K562 (cell line): ENCODE data around the gene TDG. TPM values are rescaled to one million over a fixed set of nuclear protein-coding genes. Genes with fewer than 3 reads are reported as not detected.
A peak's percentile ranks its signal among the peaks of the same experiment; 100 is the strongest.

Experiments
- BCL6 ChIP-seq: fragments of 250-450 bp; sonication (Bioruptor Pico); IDR thresholded peaks from 2 replicates; pipeline ENCODE4 v1.4.0; 2020
- CCNT2 ChIP-seq: IDR thresholded peaks from 2 replicates; pipeline ENCODE4 v1.6.1; 2011; ENCODE audit warnings: borderline replicate concordance, low read depth, mild to moderate bottlenecking, moderate library complexity, mixed read lengths, low read length; ENCODE audit not compliant: insufficient read length; ENCODE audit errors: extremely low read depth
- DIDO1 ChIP-seq: fragments of 450-650 bp; IDR thresholded peaks from 2 replicates; pipeline ENCODE4 v1.6.1; 2016; ENCODE audit warnings: low read depth, missing biosample characterization, missing genetic modification characterization
- DPF2 ChIP-seq: fragments of 450-650 bp; IDR thresholded peaks from 2 replicates; pipeline ENCODE4 v1.6.1; 2016
- EGR1 ChIP-seq: fragments of 450-650 bp; conservative IDR thresholded peaks from 2 replicates; pipeline ENCODE4 v1.6.1; 2017; ENCODE audit warnings: mild to moderate bottlenecking
- FOSL1 ChIP-seq: fragments of 200-800 bp; sonication (Bioruptor generic); conservative IDR thresholded peaks from 2 replicates; pipeline ENCODE4 v1.6.1; 2016; ENCODE audit warnings: missing genetic modification characterization, missing compliant biosample characterization
- FOXK2 ChIP-seq, 2 experiments: fragments of 450-650 bp; IDR thresholded peaks in 1 of 2; conservative IDR thresholded peaks in 1 of 2; 2 replicates each; pipeline ENCODE4 v1.6.1; 2016; ENCODE audit warnings: low read depth in 2 of 2, mild to moderate bottlenecking in 1 of 2
- HDGF ChIP-seq: fragments of 450-650 bp; IDR thresholded peaks from 2 replicates; pipeline ENCODE4 v1.6.1; 2016
- HIVEP1 ChIP-seq: fragments of 250-450 bp; sonication (Bioruptor Pico); IDR thresholded peaks from 2 replicates; pipeline ENCODE4 v1.4.0; 2020; ENCODE audit warnings: mild to moderate bottlenecking
- HMG20B ChIP-seq: fragments of 250-450 bp; sonication (Bioruptor Pico); IDR thresholded peaks from 2 replicates; pipeline ENCODE4 v1.5.0; 2021; ENCODE audit warnings: mild to moderate bottlenecking
- HNRNPK ChIP-seq: fragments of 200-400 bp; formaldehyde crosslinking; IDR thresholded peaks from one replicate; pipeline ENCODE4 v1.6.1; 2018; ENCODE audit warnings: mild to moderate bottlenecking, low read depth, low read length; ENCODE audit not compliant: poor library complexity, severe bottlenecking
- JUNB ChIP-seq: fragments of 450-650 bp; formaldehyde crosslinking; conservative IDR thresholded peaks from 2 replicates; pipeline ENCODE4 v1.4.0; 2020; ENCODE audit warnings: mild to moderate bottlenecking
- NCOA1 ChIP-seq: fragments of 450-650 bp; IDR thresholded peaks from 2 replicates; pipeline ENCODE4 v1.6.1; 2016; ENCODE audit warnings: low read depth
- NRF1 ChIP-seq, 2 experiments: fragments of 450-650 bp; IDR thresholded peaks in 1 of 2; conservative IDR thresholded peaks in 1 of 2; 2 replicates each; pipeline ENCODE4 v1.6.1; 2014; ENCODE audit warnings: mild to moderate bottlenecking in 2 of 2
- PHF20 ChIP-seq: fragments of 450-650 bp; IDR thresholded peaks from 2 replicates; pipeline ENCODE4 v1.6.1; 2018; ENCODE audit not compliant: partially characterized antibody
- POLR2AphosphoS5 ChIP-seq: IDR thresholded peaks from 2 replicates; pipeline ENCODE4 v1.6.1; 2011; ENCODE audit warnings: mild to moderate bottlenecking, low read depth, low read length, moderate library complexity; ENCODE audit not compliant: control insufficient read depth, insufficient read depth
- SAFB ChIP-seq: fragments of 200-400 bp; formaldehyde crosslinking; IDR thresholded peaks from 2 replicates; pipeline ENCODE4 v1.6.1; 2017; ENCODE audit warnings: low read depth, low read length, borderline replicate concordance
- SPI1 ChIP-seq: IDR thresholded peaks from 2 replicates; pipeline ENCODE4 v1.6.1; 2011; ENCODE audit warnings: low read depth, low read length, control low read depth, borderline replicate concordance
- TRIM28 ChIP-seq: fragments of 450-650 bp; IDR thresholded peaks from 2 replicates; pipeline ENCODE4 v1.6.1; 2017
- ZBTB8A ChIP-seq: fragments of 450-650 bp; IDR thresholded peaks from 2 replicates; pipeline ENCODE4 v1.6.1; 2018; ENCODE audit warnings: mild to moderate bottlenecking, moderate library complexity; ENCODE audit not compliant: partially characterized antibody
- ZKSCAN3 ChIP-seq: fragments of 250-450 bp; sonication (Bioruptor Pico); IDR thresholded peaks from 2 replicates; pipeline ENCODE4 v1.4.0; 2020
- ZNF274 ChIP-seq: IDR thresholded peaks from 2 replicates; pipeline ENCODE4 v1.6.1; 2011; ENCODE audit warnings: low read depth, mild to moderate bottlenecking, low read length, moderate library complexity, borderline replicate concordance
- ZNF511 ChIP-seq: sonication (generic); formaldehyde crosslinking; IDR thresholded peaks from 2 replicates; pipeline ENCODE4 v1.8.0; 2022; ENCODE audit warnings: mild to moderate bottlenecking, missing genetic modification reagents
- ZNF707 ChIP-seq: fragments of 250-450 bp; sonication (Bioruptor Pico); conservative IDR thresholded peaks from 2 replicates; pipeline ENCODE4 v1.8.0; 2022; ENCODE audit warnings: inconsistent platforms, mild to moderate bottlenecking, moderate library complexity
- ZNF76 ChIP-seq: fragments of 250-450 bp; sonication (Bioruptor Pico); IDR thresholded peaks from 2 replicates; pipeline ENCODE4 v1.4.0; 2020; ENCODE audit warnings: mild to moderate bottlenecking, moderate library complexity, borderline replicate concordance
- polyA plus RNA-seq, 8 experiments: library from polyadenylated mRNA; depleted of rRNA in 4 of 8; stranded (reverse) in 5 of 8; unstranded in 3 of 8; fragments of >200 nt; fragmentation: Nextera tagmentation in 2 of 8; fragmentation: Illumina TruSeq in 1 of 8; extraction: Ambion mirVana in 2 of 8; extraction: Trizol in 1 of 8; gene quantifications; 2 replicates each; pipeline versions ENCODE4 v1.2.1 to v1.2.3, GENCODE V29; 2011 to 2014; ENCODE audit warnings: inconsistent platforms in 1 of 8, missing spikeins in 1 of 8
- total RNA-seq, 7 experiments: library from RNA; depleted of rRNA in 6 of 7; stranded (reverse); fragments of >200 nt in 6 of 7; fragmentation: Illumina TruSeq in 2 of 7; extraction: Trizol in 2 of 7; gene quantifications; 2 replicates each; pipeline versions ENCODE4 v1.2.1 to v1.2.3, GENCODE V29; 2011 to 2021; ENCODE audit warnings: low replicate concordance in 1 of 7
- TF ChIP-seq, protein P1 (sequence below): fragments of 250-450 bp; sonication (Bioruptor Pico); IDR thresholded peaks from 2 replicates; pipeline ENCODE4 v1.8.0; 2021; ENCODE audit warnings: moderate library complexity, mild to moderate bottlenecking, inconsistent platforms
- TF ChIP-seq, protein P2 (sequence below): fragments of 250-450 bp; sonication (Bioruptor Pico); IDR thresholded peaks from 2 replicates; pipeline ENCODE4 v1.8.0; 2022; ENCODE audit warnings: inconsistent platforms
- TF ChIP-seq, protein P3 (sequence below): fragments of 250-450 bp; sonication (Bioruptor Pico); IDR thresholded peaks from 2 replicates; pipeline ENCODE4 v1.4.0; 2020; ENCODE audit warnings: mild to moderate bottlenecking, moderate library complexity

Gene TDG
- total and polyA plus RNA-seq, 9 of the 15 experiments (the other 6 are each of a cell fraction or from before 2014, with no cell fraction given), result 37.6 to 77.2 (median 64.0) TPM

DNA sequence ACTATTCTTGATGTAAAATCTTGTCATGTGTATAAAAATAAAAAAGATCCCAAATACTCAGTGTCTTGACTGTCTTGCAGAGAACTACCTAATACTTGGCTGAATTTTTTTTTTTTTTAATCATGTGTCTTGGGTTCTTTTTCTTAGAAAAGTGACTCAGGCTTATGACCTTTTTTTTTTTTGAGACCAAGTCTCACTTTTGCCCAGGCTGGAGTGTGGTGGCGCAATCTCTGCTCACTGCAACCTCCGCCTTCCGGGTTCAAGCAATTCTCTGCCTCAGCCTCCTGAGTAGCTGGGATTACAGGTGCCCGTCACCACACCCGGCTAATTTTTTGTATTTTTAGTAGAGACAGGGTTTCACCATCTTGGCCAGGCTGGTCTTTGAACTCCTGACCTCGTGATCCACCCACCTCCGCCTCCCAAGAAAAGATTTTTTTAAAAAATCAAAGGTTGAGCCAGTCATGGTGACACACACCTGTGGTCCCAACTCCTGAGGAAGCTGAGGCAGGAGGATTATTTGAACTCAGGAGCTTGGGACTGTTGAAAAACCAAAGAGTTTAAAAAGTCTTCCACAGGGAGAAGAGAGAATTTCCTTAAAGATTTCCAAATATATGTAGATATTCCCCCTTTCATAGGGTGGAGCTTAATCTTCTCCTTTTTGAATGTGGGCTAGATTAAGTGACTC lies 17.7 kb upstream of the TDG start (continued):
- TF ChIP-seq ZBTB8A (no peak), ZNF511 (CRISPR knock-in tag) (no peak), DPF2 (peak; percentile 44; the same call in 1 of the 2 replicates), DIDO1 (no peak), EGR1 (0 out of 2 replicates have a peak, but pooled peaks have one; percentile 25), ZNF274 (no peak), FOXK2 (conservative IDR thresholded peaks at IDR 0.05 in 1 of 2, IDR thresholded peaks at IDR 0.05 in 1 of 2; ENCODE audit: low read depth in 2 of 2) (no peak), FOSL1 (peak; percentile 87), JUNB (CRISPR knock-in tag) (no peak), ZKSCAN3 (no peak), HNRNPK (no peak), HMG20B (CRISPR knock-in tag) (no peak), ZNF76 (CRISPR knock-in tag) (no peak), NCOA1 (no peak), TRIM28 (no peak), BCL6 (CRISPR knock-in tag) (no peak), NRF1 (conservative IDR thresholded peaks at IDR 0.05 in 1 of 2, IDR thresholded peaks at IDR 0.05 in 1 of 2) (no peak), SPI1 (no peak), HDGF (no peak), SAFB (no peak), CCNT2 (no peak), ZNF707 (CRISPR knock-in tag) (no peak), PHF20 (no peak), POLR2AphosphoS5 (peak; percentile 55; the same call in 1 of the 2 replicates), HIVEP1 (CRISPR knock-in tag) (no peak)
- TF ChIP-seq, protein P1, sequence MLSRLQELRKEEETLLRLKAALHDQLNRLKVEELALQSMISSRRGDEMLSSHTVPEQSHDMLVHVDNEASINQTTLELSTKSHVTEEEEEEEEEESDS (CRISPR knock-in tag), result no peak
- TF ChIP-seq, protein P2, sequence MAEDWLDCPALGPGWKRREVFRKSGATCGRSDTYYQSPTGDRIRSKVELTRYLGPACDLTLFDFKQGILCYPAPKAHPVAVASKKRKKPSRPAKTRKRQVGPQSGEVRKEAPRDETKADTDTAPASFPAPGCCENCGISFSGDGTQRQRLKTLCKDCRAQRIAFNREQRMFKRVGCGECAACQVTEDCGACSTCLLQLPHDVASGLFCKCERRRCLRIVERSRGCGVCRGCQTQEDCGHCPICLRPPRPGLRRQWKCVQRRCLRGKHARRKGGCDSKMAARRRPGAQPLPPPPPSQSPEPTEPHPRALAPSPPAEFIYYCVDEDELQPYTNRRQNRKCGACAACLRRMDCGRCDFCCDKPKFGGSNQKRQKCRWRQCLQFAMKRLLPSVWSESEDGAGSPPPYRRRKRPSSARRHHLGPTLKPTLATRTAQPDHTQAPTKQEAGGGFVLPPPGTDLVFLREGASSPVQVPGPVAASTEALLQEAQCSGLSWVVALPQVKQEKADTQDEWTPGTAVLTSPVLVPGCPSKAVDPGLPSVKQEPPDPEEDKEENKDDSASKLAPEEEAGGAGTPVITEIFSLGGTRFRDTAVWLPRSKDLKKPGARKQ (CRISPR knock-in tag), result no peak
- TF ChIP-seq, protein P3, sequence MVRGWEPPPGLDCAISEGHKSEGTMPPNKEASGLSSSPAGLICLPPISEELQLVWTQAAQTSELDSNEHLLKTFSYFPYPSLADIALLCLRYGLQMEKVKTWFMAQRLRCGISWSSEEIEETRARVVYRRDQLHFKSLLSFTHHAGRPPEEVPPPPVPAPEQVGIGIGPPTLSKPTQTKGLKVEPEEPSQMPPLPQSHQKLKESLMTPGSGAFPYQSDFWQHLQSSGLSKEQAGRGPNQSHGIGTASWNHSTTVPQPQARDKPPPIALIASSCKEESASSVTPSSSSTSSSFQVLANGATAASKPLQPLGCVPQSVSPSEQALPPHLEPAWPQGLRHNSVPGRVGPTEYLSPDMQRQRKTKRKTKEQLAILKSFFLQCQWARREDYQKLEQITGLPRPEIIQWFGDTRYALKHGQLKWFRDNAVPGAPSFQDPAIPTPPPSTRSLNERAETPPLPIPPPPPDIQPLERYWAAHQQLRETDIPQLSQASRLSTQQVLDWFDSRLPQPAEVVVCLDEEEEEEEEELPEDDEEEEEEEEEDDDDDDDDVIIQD (CRISPR knock-in tag), result no peak
